Body of pancreas (tissue), 4 donors: ENCODE data around the gene DNTTIP2.

Experiments
- POLR2A ChIP-seq, 3 donors: fragments of 450-650 bp; IDR thresholded peaks; one replicate each; pipeline ENCODE4 v1.6.1; 2016; ENCODE audit warnings: antibody characterized with exemption in 3 of 3, mild to moderate bottlenecking in 2 of 3
- TF ChIP-seq, protein P1 (sequence below), 7 experiments: fragments of 450-650 bp in 4 of 7; fragments of 200-600 bp in 3 of 7; sonication (generic) in 3 of 7; IDR thresholded peaks; one replicate each; pipeline ENCODE4 v1.5.1; 2016 to 2019; ENCODE audit warnings: antibody characterized with exemption in 7 of 7

DNA sequence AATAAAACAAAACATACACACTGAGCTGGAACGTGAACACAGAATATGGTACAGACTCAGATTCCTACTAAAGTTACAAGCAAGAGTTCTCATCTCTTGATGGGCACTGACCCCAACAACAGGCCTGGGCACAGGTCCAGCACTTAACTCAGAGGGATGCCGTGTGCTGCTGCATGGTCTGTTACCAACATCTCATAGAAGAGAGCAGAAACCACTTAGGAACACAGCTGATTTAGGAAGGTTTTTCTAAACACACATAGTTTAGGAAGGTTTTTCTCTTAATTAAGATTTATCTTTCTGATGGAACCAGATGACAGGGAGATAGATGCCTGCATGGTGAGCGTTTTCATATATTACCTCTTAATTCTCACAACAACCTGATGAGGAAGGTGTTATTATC, 28.7 kb upstream of the DNTTIP2 start:
- TF ChIP-seq, protein P1, sequence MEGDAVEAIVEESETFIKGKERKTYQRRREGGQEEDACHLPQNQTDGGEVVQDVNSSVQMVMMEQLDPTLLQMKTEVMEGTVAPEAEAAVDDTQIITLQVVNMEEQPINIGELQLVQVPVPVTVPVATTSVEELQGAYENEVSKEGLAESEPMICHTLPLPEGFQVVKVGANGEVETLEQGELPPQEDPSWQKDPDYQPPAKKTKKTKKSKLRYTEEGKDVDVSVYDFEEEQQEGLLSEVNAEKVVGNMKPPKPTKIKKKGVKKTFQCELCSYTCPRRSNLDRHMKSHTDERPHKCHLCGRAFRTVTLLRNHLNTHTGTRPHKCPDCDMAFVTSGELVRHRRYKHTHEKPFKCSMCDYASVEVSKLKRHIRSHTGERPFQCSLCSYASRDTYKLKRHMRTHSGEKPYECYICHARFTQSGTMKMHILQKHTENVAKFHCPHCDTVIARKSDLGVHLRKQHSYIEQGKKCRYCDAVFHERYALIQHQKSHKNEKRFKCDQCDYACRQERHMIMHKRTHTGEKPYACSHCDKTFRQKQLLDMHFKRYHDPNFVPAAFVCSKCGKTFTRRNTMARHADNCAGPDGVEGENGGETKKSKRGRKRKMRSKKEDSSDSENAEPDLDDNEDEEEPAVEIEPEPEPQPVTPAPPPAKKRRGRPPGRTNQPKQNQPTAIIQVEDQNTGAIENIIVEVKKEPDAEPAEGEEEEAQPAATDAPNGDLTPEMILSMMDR (IDR thresholded peaks at IDR 0.05) = no peak
- no peak for TF ChIP-seq POLR2A (IDR thresholded peaks at IDR 0.05)
